Measurements from ENCODE around the gene BRINP1.
A peak's percentile ranks its signal among the peaks of the same experiment; 100 is the strongest.

BRINP1 gene

DNA sequence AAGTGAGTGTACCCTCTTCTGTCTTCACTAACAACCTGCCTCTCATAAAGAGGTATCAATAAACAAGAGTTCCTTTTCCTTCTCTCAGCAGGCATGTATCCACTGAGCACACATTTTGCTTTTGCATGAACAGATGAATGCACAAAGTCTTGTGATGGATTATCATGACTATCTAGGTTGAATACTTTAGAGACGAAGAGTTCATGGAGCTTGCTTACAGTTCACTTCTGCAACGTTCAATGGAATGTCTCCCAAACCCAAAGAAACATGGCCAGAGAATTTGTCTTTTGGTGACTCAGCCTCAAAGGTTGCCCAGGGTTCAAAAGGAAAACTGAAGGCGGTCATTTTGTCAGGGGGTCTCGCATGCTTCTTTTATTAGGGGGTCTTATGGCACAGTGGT is 55.4 kb downstream of the BRINP1 start:
- DNase-seq (ENCODE audit: insufficient read length, low spot score), result no peak
- TF ChIP-seq POU2F2 (IDR thresholded peaks at IDR 0.05; ENCODE audit: low read depth, low read length) (no peak), POLR2A (IDR thresholded peaks at IDR 0.05; ENCODE audit: low read depth, low read length) (no peak), SPI1 (IDR thresholded peaks at IDR 0.05; ENCODE audit: low read depth, low read length) (no peak), TAF1 (IDR thresholded peaks at IDR 0.05; ENCODE audit: low read depth, low read length) (no peak), POLR2AphosphoS5 (IDR thresholded peaks at IDR 0.05; ENCODE audit: low read depth, low read length) (no peak), PAX5 (IDR thresholded peaks at IDR 0.05; ENCODE audit: insufficient read depth, low read length, severe bottlenecking) (no peak)
- FAIRE-seq, result no peak

DNA sequence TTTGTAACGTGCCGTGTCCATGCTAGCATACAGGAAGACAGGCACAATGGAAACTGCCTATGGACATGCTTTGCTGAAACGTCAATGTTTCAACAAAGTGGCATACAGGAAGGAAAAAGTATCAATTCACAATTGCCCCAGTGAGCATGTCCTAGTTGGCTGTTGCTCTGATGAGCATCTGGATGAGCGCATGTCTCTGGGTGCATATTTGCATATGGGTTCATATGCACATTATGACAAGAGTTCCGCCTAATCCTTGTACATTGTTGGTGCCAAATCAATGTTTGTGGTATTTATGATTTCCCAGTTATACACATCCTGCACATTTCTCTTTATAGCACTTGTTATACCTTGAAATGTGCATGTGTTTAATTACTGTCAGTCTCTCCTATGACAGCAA is 58.5 kb downstream of the BRINP1 start:
- DNase-seq (ENCODE audit: insufficient read length, low spot score) (no peak), FAIRE-seq (no peak)
- TF ChIP-seq POLR2A (IDR thresholded peaks at IDR 0.05; ENCODE audit: low read depth, low read length) (no peak), SPI1 (IDR thresholded peaks at IDR 0.05; ENCODE audit: low read depth, low read length) (no peak), POU2F2 (IDR thresholded peaks at IDR 0.05; ENCODE audit: low read depth, low read length) (no peak), POLR2AphosphoS5 (IDR thresholded peaks at IDR 0.05; ENCODE audit: low read depth, low read length) (no peak), PAX5 (IDR thresholded peaks at IDR 0.05; ENCODE audit: insufficient read depth, low read length, severe bottlenecking) (no peak), TAF1 (IDR thresholded peaks at IDR 0.05; ENCODE audit: low read depth, low read length) (no peak)

DNA sequence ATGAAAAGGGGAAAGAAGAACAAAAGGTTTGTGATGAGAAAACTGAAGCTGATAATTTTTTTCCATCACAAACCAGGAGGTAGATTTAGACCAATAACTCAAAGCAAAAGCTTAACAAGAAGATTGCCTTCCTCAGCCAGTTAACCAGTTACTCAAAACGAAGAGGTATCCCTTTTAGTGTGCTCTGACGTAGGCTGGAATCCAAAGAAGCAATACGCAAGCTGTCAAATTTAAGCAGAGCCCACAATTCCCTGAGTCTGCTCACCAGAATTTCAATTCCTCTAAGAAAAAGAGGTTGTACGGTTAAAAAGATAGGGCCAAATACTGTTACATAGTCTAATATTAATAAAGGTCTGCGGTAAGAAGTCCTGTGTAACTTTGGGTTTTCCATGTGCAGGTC is 61.8 kb downstream of the BRINP1 start:
- TF ChIP-seq PAX5 (IDR thresholded peaks at IDR 0.05; ENCODE audit: insufficient read depth, low read length, severe bottlenecking) (no peak), TAF1 (IDR thresholded peaks at IDR 0.05; ENCODE audit: low read depth, low read length) (no peak), POLR2A (IDR thresholded peaks at IDR 0.05; ENCODE audit: low read depth, low read length) (no peak), POU2F2 (IDR thresholded peaks at IDR 0.05; ENCODE audit: low read depth, low read length) (no peak), SPI1 (IDR thresholded peaks at IDR 0.05; ENCODE audit: low read depth, low read length) (no peak), POLR2AphosphoS5 (IDR thresholded peaks at IDR 0.05; ENCODE audit: low read depth, low read length) (no peak)
- FAIRE-seq (no peak), DNase-seq (ENCODE audit: insufficient read length, low spot score) (no peak)

DNA sequence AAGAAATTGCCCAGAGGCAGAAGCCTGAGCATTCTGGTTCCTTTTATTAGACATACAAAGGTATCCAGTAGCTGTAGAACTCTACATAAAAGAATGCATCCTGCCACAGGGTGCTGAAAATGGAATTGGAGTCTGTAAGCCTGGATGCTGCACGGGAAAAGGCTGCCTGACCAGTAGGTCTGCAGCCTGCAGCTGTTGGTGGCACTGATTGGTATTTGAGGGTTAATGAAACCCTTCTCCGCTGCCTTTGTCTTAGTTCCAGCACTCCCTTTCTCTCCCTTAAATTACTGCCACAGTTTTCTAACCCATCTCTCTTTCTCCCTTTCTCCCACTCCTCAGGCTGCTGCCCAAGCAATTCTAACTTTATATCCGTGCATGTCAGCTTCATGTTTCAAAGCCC is 64.7 kb downstream of the BRINP1 start:
- DNase-seq (ENCODE audit: insufficient read length, low spot score) (no peak), FAIRE-seq (no peak)
- TF ChIP-seq SPI1 (IDR thresholded peaks at IDR 0.05; ENCODE audit: low read depth, low read length) (no peak), PAX5 (IDR thresholded peaks at IDR 0.05; ENCODE audit: insufficient read depth, low read length, severe bottlenecking) (no peak), POLR2AphosphoS5 (IDR thresholded peaks at IDR 0.05; ENCODE audit: low read depth, low read length) (no peak), POLR2A (IDR thresholded peaks at IDR 0.05; ENCODE audit: low read depth, low read length) (no peak), TAF1 (IDR thresholded peaks at IDR 0.05; ENCODE audit: low read depth, low read length) (no peak), POU2F2 (IDR thresholded peaks at IDR 0.05; ENCODE audit: low read depth, low read length) (no peak)

DNA sequence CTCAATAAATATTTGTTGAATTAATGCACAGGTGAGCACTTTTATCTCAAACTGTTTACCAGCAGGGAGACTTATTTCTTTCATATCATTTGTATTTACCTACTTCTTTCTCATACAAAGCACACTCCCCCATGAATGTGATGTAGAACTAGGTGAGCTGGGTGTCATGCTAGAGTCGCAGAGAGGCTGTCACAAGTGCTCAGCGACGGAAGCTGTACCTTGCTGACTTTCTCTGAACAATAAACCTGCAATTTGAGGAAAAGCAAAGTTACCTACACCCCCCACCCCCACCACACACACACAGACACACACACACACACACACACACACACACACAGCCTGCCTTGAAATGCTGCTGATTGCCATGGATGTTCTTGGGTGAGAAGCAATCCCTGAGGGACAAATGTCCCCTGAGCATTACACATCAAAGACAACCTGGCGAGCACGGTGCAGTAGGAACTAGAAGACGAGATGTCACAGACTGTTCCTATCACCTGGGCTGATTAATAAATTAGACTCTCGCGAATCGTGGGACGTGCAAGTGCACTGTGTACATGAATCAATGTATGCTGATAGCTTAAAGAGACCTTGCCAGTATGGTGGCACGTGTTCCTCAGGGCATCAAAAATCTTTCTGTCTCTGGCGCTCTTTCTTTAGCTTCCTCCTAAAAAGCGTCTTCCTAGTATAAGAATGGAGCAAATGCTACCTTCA is 66.1 kb downstream of the BRINP1 start:
- TF ChIP-seq PAX5 (IDR thresholded peaks at IDR 0.05; ENCODE audit: insufficient read depth, low read length, severe bottlenecking) (no peak), POLR2A (IDR thresholded peaks at IDR 0.05; ENCODE audit: low read depth, low read length) (no peak), POU2F2 (IDR thresholded peaks at IDR 0.05; ENCODE audit: low read depth, low read length) (no peak), POLR2AphosphoS5 (IDR thresholded peaks at IDR 0.05; ENCODE audit: low read depth, low read length) (no peak), SPI1 (IDR thresholded peaks at IDR 0.05; ENCODE audit: low read depth, low read length) (no peak), TAF1 (IDR thresholded peaks at IDR 0.05; ENCODE audit: low read depth, low read length) (no peak)
- no peak for FAIRE-seq
- DNase-seq (ENCODE audit: insufficient read length, low spot score), result no peak

DNA sequence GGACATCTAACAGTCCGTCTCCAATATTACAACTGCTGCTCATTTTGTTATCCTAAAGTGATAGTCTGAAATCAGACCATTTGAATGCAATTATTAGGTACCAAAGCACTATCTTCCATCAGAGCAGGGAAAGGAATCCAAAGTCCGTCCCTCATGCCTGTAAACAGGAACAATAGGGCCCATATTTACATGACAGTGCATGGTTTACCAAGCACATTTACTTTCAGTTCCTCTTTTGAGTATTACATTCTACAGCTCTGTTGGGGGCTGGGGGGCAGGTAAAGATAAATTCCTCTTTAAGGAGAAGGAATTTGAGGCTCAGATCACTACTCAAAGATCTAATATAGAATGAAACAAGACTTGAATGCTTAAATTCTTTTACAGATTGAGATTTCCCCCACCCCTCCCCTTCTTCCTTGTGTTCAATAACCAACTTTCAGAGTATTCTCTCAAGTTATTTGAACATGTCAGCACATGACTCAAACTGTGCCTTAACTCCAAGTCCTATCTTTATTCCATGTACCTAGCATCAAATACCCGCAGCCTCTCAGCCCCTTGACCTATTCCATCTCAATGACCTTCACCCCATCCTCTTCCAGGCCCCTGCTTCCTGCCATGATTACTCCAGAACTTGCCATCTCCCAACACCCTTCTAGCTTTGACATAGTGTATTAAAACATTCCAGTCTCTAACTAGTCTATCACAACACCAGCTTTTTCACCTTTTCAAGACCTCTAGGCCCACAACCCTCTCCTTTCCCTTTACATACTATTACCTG is 71.0 kb downstream of the BRINP1 start:
- FAIRE-seq, result no peak
- TF ChIP-seq POU2F2 (IDR thresholded peaks at IDR 0.05; ENCODE audit: low read depth, low read length) (no peak), TAF1 (IDR thresholded peaks at IDR 0.05; ENCODE audit: low read depth, low read length) (no peak), SPI1 (IDR thresholded peaks at IDR 0.05; ENCODE audit: low read depth, low read length) (peak; percentile 97), POLR2AphosphoS5 (IDR thresholded peaks at IDR 0.05; ENCODE audit: low read depth, low read length) (no peak), PAX5 (IDR thresholded peaks at IDR 0.05; ENCODE audit: insufficient read depth, low read length, severe bottlenecking) (no peak), POLR2A (IDR thresholded peaks at IDR 0.05; ENCODE audit: low read depth, low read length) (no peak)
- DNase-seq (ENCODE audit: insufficient read length, low spot score), result no peak

DNA sequence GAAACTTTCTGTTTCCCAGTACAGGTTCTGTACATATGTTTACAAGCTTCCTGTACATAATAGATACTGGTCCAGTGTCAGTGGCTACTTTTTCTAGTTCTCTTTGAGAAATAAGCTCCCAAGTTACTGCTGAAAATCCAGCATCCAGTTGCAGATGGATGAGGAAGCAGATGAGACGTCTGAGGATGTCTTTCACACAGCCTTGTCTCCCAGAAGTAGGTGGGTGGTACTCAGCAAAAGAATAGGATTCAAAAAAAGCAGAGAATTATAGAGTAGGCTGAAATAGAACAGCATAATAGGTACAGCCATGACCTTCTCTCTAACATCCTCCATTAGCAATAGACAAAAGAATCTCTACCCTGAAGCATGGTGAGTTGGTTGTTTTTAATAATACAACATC is 77.7 kb downstream of the BRINP1 start:
- FAIRE-seq (no peak), DNase-seq (ENCODE audit: insufficient read length, low spot score) (no peak)
- TF ChIP-seq POU2F2 (IDR thresholded peaks at IDR 0.05; ENCODE audit: low read depth, low read length), result no peak

DNA sequence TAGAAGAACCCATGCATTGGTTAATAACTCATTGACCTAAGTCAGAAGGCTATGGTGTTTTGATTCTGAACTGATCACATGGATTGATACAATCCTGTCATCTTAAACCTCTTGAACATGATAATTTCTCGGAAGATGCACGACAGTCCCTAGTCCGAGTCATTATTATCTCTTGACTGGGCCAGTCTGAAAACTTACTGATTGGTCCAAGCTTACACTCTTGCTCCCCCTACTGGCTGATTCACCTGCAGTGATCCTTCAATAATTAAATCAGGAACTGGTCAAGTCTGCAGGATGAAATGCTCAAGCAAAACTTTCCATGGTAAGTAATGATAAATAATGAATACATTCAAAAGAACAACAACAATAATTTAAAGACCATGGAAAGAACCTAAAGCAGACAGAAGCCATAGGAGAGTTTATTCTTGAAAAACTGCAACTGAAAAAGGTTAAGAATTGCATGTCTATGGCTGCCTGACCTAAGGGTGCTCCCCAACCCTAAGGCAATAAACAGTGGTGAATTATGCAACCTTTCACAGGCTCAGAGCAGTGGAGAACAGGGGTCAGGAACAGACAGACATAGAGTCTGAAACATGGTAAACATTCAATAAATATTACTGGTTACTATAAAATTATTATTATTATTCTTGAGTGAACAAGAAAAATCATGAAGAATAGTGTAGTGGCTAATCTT is 79.3 kb downstream of the BRINP1 start:
- FAIRE-seq, result peak; percentile 62
- TF ChIP-seq POLR2AphosphoS5 (IDR thresholded peaks at IDR 0.05; ENCODE audit: low read depth, low read length) (no peak), POU2F2 (IDR thresholded peaks at IDR 0.05; ENCODE audit: low read depth, low read length) (no peak), SPI1 (IDR thresholded peaks at IDR 0.05; ENCODE audit: low read depth, low read length) (0 out of 2 replicates have a peak, but pooled peaks have one; percentile 33), TAF1 (IDR thresholded peaks at IDR 0.05; ENCODE audit: low read depth, low read length) (no peak)
- DNase-seq (ENCODE audit: insufficient read length, low spot score), result peak; percentile 25

DNA sequence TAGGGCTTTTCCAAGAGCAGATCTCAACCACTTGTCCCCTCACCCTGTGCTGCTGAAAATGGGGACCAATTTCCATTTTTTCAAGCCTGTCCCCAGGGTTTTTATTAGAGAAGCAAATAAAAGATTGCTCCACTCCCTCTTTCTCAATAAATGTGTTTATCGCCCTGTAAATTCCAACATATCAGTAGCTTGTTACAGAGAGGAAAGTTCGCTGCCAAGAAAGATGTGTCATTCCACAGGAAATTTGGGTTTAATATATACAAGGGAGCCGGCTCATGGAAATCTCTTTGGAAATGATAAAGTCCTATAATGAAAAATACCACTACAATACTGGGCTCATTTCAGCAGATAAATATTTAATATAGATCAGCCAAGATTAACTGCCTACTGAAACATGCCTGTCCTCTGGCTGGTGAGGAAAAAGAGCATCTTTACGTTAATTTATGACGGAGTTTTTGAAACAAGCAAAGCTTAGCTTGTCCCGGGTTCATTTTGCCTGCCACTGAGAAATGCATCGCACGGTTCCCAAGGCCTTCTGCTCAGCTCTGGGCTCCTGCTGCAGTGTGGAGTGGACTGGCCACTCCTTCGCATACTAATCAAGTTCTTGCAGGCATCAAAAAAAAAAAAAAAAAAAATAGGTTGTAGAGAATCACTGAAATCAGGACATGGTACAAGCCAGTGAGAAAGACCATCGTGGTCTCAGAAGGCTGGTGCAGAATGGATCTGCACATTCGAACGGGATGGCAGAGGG is 84.5 kb downstream of the BRINP1 start:
- DNase-seq (ENCODE audit: insufficient read length, low spot score) (no peak), FAIRE-seq (no peak)
- no peak for TF ChIP-seq SPI1 (IDR thresholded peaks at IDR 0.05; ENCODE audit: low read depth, low read length)
